ENCODE results near the gene ZNF718. TPM values are rescaled to one million over a fixed set of nuclear protein-coding genes. Genes with fewer than 3 reads are reported as not detected.
"Not testable (repeated sequence)": the region's sequence is repeated elsewhere in the genome, so short reads cannot be mapped to it uniquely, and the experiment has no call there.

Gene ZNF718
- total RNA-seq, 2 donors from 2014 or later: 6.5 to 7.6 TPM

- Histone ChIP-seq H3K4me1 (no peaks in the 10 kb centered on the region), H3K36me3 (replicated peaks in 1 of 2; ENCODE audit: insufficient read depth in 1 of 2, low read depth in 2 of 2) (no peaks in the 10 kb centered on the region), H3K9me3 (peaks cover 0 to 57% (median 0%) of the 10 kb centered on the region in 3 donors), H3K4me3 (no peak overlapping the region), H3K27ac (no peak overlapping the region), H3K27me3 (no peaks in the 10 kb centered on the region)
- TF ChIP-seq POLR2A (IDR thresholded peaks at IDR 0.05): no peak
- no peak for TF ChIP-seq CTCF (IDR thresholded peaks at IDR 0.05)
- intact Hi-C loops (cut with DNase I): no loop called here
- no peak for DNase-seq
- WGBS, 2 donors: 69 to 73% methylated on average over 7 of the region's 7 CpGs
- no peak for ATAC-seq
Measured at GRCh38 chr4:173666-174314, 49.5 kb downstream of the ZNF718 start.

- H3K4me1 ChIP-seq: no peaks in the 10 kb centered on the region
- H3K36me3 ChIP-seq (replicated peaks in 1 of 2; ENCODE audit: insufficient read depth in 1 of 2, low read depth in 2 of 2): no peaks in the 10 kb centered on the region
- no peak overlapping the region for H3K27ac ChIP-seq
- no peak for DNase-seq
- no peak for ATAC-seq
- peaks cover 0 to 52% (median 0%) of the 10 kb centered on the region in 3 donors for H3K9me3 ChIP-seq
- H3K4me3 ChIP-seq: no peak overlapping the region
- TF ChIP-seq CTCF (IDR thresholded peaks at IDR 0.05) (no peak), POLR2A (IDR thresholded peaks at IDR 0.05) (no peak)
- H3K27me3 ChIP-seq: no peaks in the 10 kb centered on the region
- intact Hi-C loops (cut with DNase I): no loop called here
Measured at GRCh38 chr4:175986-176385, 51.7 kb downstream of the ZNF718 start.

GRCh38 chr4:176995-177394 is 52.7 kb downstream of the ZNF718 start:
- intact Hi-C loops (cut with DNase I): no loop called here
- ATAC-seq (no peak), DNase-seq (no peak)
- H3K4me3 ChIP-seq: no peak overlapping the region
- no peak overlapping the region for H3K27ac ChIP-seq
- no peaks in the 10 kb centered on the region for H3K4me1 ChIP-seq
- WGBS, 2 donors: 0 to 17% methylated on average over 1 of the region's 1 CpG
- TF ChIP-seq CTCF (IDR thresholded peaks at IDR 0.05) (no peak), POLR2A (IDR thresholded peaks at IDR 0.05) (no peak)
- no peaks in the 10 kb centered on the region for H3K27me3 ChIP-seq
- H3K9me3 ChIP-seq: peaks cover 0 to 42% (median 0%) of the 10 kb centered on the region in 3 donors
- H3K36me3 ChIP-seq (replicated peaks in 1 of 2; ENCODE audit: insufficient read depth in 1 of 2, low read depth in 2 of 2): no peaks in the 10 kb centered on the region

- intact Hi-C loops (cut with DNase I); H3K36me3 ChIP-seq (replicated peaks in 1 of 2; ENCODE audit: insufficient read depth in 1 of 2, low read depth in 2 of 2); H3K27ac ChIP-seq; DNase-seq; ATAC-seq; H3K4me1 ChIP-seq; H3K27me3 ChIP-seq; H3K4me3 ChIP-seq: not testable (repeated sequence)
- 93 to 95% methylated on average over 3 of the region's 3 CpGs for WGBS, 2 donors
- H3K9me3 ChIP-seq: peaks cover 0 to 20% (median 0%) of the 10 kb centered on the region in 3 donors
Measured at GRCh38 chr4:182225-182624, 57.9 kb downstream of the ZNF718 start.

- intact Hi-C loops (cut with DNase I): no loop called here
- Histone ChIP-seq H3K36me3 (replicated peaks in 1 of 2; ENCODE audit: insufficient read depth in 1 of 2, low read depth in 2 of 2) (no peaks in the 10 kb centered on the region), H3K27me3 (no peaks in the 10 kb centered on the region), H3K4me3 (no peak overlapping the region), H3K9me3 (peaks cover 0 to 16% (median 0%) of the 10 kb centered on the region in 3 donors), H3K4me1 (no peaks in the 10 kb centered on the region), H3K27ac (no peak overlapping the region)
- WGBS, 2 donors: 64 to 100% methylated on average over 1 to 3 of the region's 3 CpGs
- TF ChIP-seq CTCF (IDR thresholded peaks at IDR 0.05) (no peak), POLR2A (IDR thresholded peaks at IDR 0.05) (no peak)
- DNase-seq (no peak), ATAC-seq (no peak)
Measured at GRCh38 chr4:188091-188490, 63.8 kb downstream of the ZNF718 start.

- H3K4me3 ChIP-seq; DNase-seq; ATAC-seq; H3K9me3 ChIP-seq; H3K27me3 ChIP-seq; H3K27ac ChIP-seq; H3K4me1 ChIP-seq; intact Hi-C loops (cut with DNase I); H3K36me3 ChIP-seq (replicated peaks in 1 of 2; ENCODE audit: insufficient read depth in 1 of 2, low read depth in 2 of 2): not testable (repeated sequence)
- 58 to 59% methylated on average over 3 of the region's 3 CpGs for WGBS, 2 donors
Measured at GRCh38 chr4:195159-195558, 70.9 kb downstream of the ZNF718 start.
